Measurements from ENCODE around the gene DCHS2. TPM values are rescaled to one million over a fixed set of nuclear protein-coding genes. Genes with fewer than 3 reads are reported as not detected.

DCHS2 gene
- total and polyA plus RNA-seq, 8 donors: 0.12 to 3.5 (median 1.5) TPM

DNA sequence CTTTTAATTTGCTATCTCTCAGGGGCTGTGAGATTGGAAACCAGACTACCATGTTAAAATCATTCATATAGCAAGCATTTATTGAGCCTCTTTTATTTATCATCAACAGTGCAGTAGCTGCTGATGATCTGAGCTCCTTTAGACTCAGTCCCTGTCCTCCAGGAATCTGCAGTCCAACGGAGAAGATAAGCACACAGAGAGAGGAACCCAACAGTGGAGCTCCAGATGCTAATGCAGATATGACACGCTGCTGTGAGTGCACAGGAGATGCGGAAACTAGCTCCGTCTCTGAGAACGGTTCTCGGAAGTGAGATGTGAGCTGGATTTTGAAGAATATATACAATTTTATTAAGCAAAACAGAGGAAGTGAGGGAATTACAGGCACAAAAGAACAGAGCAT, 35.4 kb downstream of the DCHS2 start:
- TF ChIP-seq, protein P1, sequence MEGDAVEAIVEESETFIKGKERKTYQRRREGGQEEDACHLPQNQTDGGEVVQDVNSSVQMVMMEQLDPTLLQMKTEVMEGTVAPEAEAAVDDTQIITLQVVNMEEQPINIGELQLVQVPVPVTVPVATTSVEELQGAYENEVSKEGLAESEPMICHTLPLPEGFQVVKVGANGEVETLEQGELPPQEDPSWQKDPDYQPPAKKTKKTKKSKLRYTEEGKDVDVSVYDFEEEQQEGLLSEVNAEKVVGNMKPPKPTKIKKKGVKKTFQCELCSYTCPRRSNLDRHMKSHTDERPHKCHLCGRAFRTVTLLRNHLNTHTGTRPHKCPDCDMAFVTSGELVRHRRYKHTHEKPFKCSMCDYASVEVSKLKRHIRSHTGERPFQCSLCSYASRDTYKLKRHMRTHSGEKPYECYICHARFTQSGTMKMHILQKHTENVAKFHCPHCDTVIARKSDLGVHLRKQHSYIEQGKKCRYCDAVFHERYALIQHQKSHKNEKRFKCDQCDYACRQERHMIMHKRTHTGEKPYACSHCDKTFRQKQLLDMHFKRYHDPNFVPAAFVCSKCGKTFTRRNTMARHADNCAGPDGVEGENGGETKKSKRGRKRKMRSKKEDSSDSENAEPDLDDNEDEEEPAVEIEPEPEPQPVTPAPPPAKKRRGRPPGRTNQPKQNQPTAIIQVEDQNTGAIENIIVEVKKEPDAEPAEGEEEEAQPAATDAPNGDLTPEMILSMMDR (IDR thresholded peaks at IDR 0.05): no peak
- intact Hi-C loops (cut with DNase I): no loop called here
- no peak overlapping the region for H3K27ac ChIP-seq
- H3K9me3 ChIP-seq: no peaks in the 10 kb centered on the region
- H3K4me1 ChIP-seq: no peaks in the 10 kb centered on the region
- ATAC-seq: no peak
- no peaks in the 10 kb centered on the region for H3K36me3 ChIP-seq
- H3K27me3 ChIP-seq: no peaks in the 10 kb centered on the region
- no peak overlapping the region for H3K4me3 ChIP-seq
- DNase-seq: no peak

DNA sequence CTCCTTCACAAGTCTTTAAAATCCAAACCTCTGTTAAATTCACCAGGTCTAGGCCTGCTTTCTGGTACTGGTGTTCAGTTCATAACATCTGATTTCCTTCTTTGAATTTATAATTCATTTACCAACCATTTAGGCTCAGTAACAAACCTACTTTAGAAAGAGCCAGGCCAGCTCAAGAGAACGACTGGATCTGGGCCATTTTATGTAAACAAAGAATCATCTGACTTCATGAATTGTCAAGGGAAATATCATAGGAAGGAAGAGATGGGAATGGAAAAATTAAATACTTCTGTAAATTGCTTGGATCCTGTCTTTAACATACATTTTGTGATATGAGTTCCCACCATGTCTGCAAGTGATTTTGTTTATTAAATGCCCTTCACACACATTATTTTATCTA, 36.5 kb downstream of the DCHS2 start:
- TF ChIP-seq, protein P1 (IDR thresholded peaks at IDR 0.05): no peak
- Histone ChIP-seq H3K4me3 (no peak overlapping the region), H3K27ac (no peak overlapping the region), H3K4me1 (no peaks in the 10 kb centered on the region), H3K27me3 (no peaks in the 10 kb centered on the region), H3K36me3 (no peaks in the 10 kb centered on the region), H3K9me3 (no peaks in the 10 kb centered on the region)
- DNase-seq: no peak
- no peak for ATAC-seq
- intact Hi-C loops (cut with DNase I): no loop called here

DNA sequence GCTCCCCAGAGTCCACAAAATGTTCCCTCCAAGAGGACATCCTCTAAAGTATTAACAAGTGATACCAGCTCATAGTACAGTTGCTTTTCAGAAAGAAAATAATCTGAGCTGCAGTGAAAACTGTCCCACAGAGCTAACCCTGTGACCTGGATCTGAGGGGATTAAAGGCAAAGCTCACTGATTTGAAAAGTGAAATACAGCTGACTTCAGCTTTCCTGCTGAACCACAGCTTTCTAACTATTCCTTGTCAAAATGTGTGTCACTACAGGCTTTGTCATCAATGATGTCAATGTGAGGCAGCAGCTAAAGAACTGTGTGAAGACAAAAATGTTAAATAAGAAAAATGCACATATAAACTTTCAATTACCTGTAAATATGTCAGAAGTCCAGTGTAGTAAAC, 36.9 kb downstream of the DCHS2 start:
- no peaks in the 10 kb centered on the region for H3K36me3 ChIP-seq
- intact Hi-C loops (cut with DNase I): no loop called here
- TF ChIP-seq, protein P1 (IDR thresholded peaks at IDR 0.05): no peak
- H3K4me1 ChIP-seq: no peaks in the 10 kb centered on the region
- H3K27ac ChIP-seq: no peak overlapping the region
- no peaks in the 10 kb centered on the region for H3K9me3 ChIP-seq
- no peak for DNase-seq
- no peak overlapping the region for H3K4me3 ChIP-seq
- no peaks in the 10 kb centered on the region for H3K27me3 ChIP-seq
- ATAC-seq: no peak

DNA sequence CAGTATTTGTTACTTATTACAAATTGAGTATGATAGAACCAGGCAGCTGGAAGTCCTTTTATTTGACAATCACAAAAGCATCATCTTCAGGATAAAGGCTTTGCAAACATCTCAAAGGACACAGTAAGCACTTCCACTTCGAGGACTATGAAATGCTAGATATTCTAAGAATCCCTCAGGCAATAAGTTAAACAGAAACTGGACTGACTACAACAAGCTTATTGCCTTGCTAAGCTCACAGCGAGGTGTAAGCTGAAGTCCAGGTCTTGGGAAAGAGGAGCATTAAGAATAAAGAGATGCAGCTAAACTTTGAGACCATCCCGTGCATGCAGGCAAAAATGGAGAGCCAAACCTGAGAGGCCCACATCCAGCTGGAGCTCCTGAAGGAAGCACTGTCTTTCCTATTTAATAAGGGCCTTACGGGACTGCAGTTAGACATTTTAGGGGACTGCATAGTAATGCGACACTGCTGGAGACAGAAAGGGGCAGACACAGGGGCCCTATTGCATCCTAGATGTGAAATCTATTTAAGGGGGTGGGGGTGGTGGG, 38.7 kb downstream of the DCHS2 start:
- no peak overlapping the region for H3K4me3 ChIP-seq
- H3K36me3 ChIP-seq: no peaks in the 10 kb centered on the region
- TF ChIP-seq, protein P1 (IDR thresholded peaks at IDR 0.05): no peak
- no peaks in the 10 kb centered on the region for H3K9me3 ChIP-seq
- DNase-seq: no peak
- H3K27me3 ChIP-seq: no peaks in the 10 kb centered on the region
- no peaks in the 10 kb centered on the region for H3K4me1 ChIP-seq
- H3K27ac ChIP-seq: no peak overlapping the region
- intact Hi-C loops (cut with DNase I): no loop called here
- no peak for ATAC-seq

DNA sequence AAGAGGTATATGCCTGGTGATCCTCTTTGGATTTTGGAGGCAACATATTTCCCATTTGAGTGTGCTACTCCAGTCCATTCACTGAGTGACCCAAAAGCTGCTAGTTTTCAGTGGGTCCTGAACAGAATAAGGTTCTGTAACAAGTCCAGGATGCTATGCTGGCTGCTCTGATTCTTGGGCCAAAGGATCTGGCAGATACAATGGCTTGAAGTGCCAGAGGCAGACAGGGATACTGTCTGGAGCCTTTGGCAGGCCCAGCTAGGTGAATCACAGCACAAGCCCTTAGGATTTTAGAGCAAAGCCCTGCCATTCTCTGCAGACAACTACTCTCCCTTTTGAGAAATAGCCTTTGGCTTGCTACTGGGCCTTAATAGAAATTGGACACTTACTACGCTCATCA, 40.6 kb downstream of the DCHS2 start:
- ATAC-seq (no peak), DNase-seq (no peak)
- H3K36me3 ChIP-seq: no peaks in the 10 kb centered on the region
- TF ChIP-seq, protein P1 (IDR thresholded peaks at IDR 0.05): no peak
- H3K27ac ChIP-seq: no peak overlapping the region
- no peaks in the 10 kb centered on the region for H3K27me3 ChIP-seq
- no peak overlapping the region for H3K4me3 ChIP-seq
- intact Hi-C loops (cut with DNase I): no loop called here
- H3K9me3 ChIP-seq: no peaks in the 10 kb centered on the region
- no peaks in the 10 kb centered on the region for H3K4me1 ChIP-seq

Data from left lung (tissue), 10 donors.